Upper lobe of left lung (tissue), 4 donors: ENCODE measurements around the gene ARHGEF12.

ENCODE experiments used
- CTCF ChIP-seq, 6 experiments: fragments of 450-650 bp in 4 of 6; fragments of 200-600 bp in 2 of 6; sonication (generic) in 2 of 6; IDR thresholded peaks; one replicate each; pipeline ENCODE4 v1.5.1; 2016 to 2019; ENCODE audit warnings: antibody characterized with exemption in 6 of 6
- EP300 ChIP-seq, 4 donors: sonication (generic); formaldehyde crosslinking; IDR thresholded peaks; one replicate each; pipeline ENCODE4 v1.5.1; 2017; ENCODE audit warnings: antibody characterized with exemption in 4 of 4, control low read depth in 2 of 4
- POLR2A ChIP-seq, 4 donors: fragments of 450-650 bp; IDR thresholded peaks; one replicate each; pipeline ENCODE4 v1.5.1; 2016 to 2017; ENCODE audit warnings: antibody characterized with exemption in 4 of 4, mild to moderate bottlenecking in 2 of 4
- POLR2AphosphoS5 ChIP-seq, 2 donors: sonication (generic); formaldehyde crosslinking; IDR thresholded peaks; one replicate each; pipeline ENCODE4 v1.5.1; 2017; ENCODE audit warnings: antibody characterized with exemption in 2 of 2

- TF ChIP-seq CTCF (IDR thresholded peaks at IDR 0.05) (no peak), POLR2A (IDR thresholded peaks at IDR 0.05) (peak in 1 of 4 donors; percentile 34), POLR2AphosphoS5 (IDR thresholded peaks at IDR 0.05) (peak in 1 of 2 donors; percentile 72), EP300 (IDR thresholded peaks at IDR 0.05) (no peak)
Observed at GRCh38 chr11:120339394-120339890, 3.2 kb downstream of the ARHGEF12 start.
